Skeletal muscle tissue (tissue), 4 donors: Measurements from ENCODE around the gene PCNT. TPM values are rescaled to one million over a fixed set of nuclear protein-coding genes. Genes with fewer than 3 reads are reported as not detected.
A peak's percentile ranks its signal among the peaks of the same experiment; 100 is the strongest.
"Not testable (repeated sequence)": the region's sequence is repeated elsewhere in the genome, so short reads cannot be mapped to it uniquely, and the experiment has no call there.

Experiments
- H3K27ac ChIP-seq: one replicate; pipeline ENCODE4 v1.7.0; 2013; ENCODE audit warnings: mild to moderate bottlenecking, low read depth, low read length, inconsistent platforms
- H3K27me3 ChIP-seq, 3 donors: one replicate each; pipeline ENCODE4 v1.7.0; 2013; ENCODE audit warnings: low read length in 3 of 3; ENCODE audit not compliant: control insufficient read depth in 3 of 3, insufficient read depth in 3 of 3
- H3K36me3 ChIP-seq, 3 donors: one replicate each; pipeline ENCODE4 v1.7.0; 2013; ENCODE audit warnings: low read length in 3 of 3; ENCODE audit not compliant: control insufficient read depth in 3 of 3, insufficient read depth in 3 of 3
- H3K4me1 ChIP-seq, 3 donors: one replicate each; pipeline ENCODE4 v1.7.0; 2013; ENCODE audit warnings: low read length in 3 of 3, mild to moderate bottlenecking in 3 of 3; ENCODE audit not compliant: control insufficient read depth in 3 of 3, insufficient read depth in 3 of 3
- H3K4me3 ChIP-seq, 3 donors: one replicate each; pipeline ENCODE4 v1.7.0; 2013; ENCODE audit warnings: low read length in 3 of 3
- H3K9ac ChIP-seq, 3 donors: one replicate each; pipeline ENCODE4 v1.7.0; 2013; ENCODE audit warnings: low read length in 3 of 3, mild to moderate bottlenecking in 3 of 3, moderate library complexity in 2 of 3, low read depth in 1 of 3
- H3K9me3 ChIP-seq, 3 donors: one replicate each; pipeline ENCODE4 v1.7.0; 2013; ENCODE audit warnings: low read length in 3 of 3; ENCODE audit not compliant: control insufficient read depth in 3 of 3
- total RNA-seq: library from RNA; depleted of rRNA; stranded (reverse); fragments of >200 nt; gene quantifications from one replicate; pipeline ENCODE4 v1.2.3, GENCODE V29; 2014
- donor health status: Osteomylitis.

The PCNT gene
- total RNA-seq, 1 donor from 2014 or later = 42.8 TPM

- peaks cover 0 to 5% (median 0%) of the 10 kb centered on the region in 3 donors for H3K36me3 ChIP-seq
- H3K9ac ChIP-seq = peak overlapping the region; percentile 73 to 88 (median 81)
- H3K9me3 ChIP-seq = no peaks in the 10 kb centered on the region
- H3K4me3 ChIP-seq = peak overlapping the region; percentile 70 to 94 (median 90)
- peaks cover 47 to 53% (median 53%) of the 10 kb centered on the region in 3 donors for H3K4me1 ChIP-seq
- peak overlapping the region; percentile 81 for H3K27ac ChIP-seq
- no peaks in the 10 kb centered on the region for H3K27me3 ChIP-seq
Observed at GRCh38 chr21:46459024-46459355, 135.0 kb downstream of the PCNT start.

GRCh38 chr21:46459356-46460112, 135.6 kb downstream of the PCNT start:
- peak overlapping the region; percentile 85 to 88 (median 85) for H3K9ac ChIP-seq
- H3K27ac ChIP-seq = peak overlapping the region; percentile 81
- H3K4me1 ChIP-seq = peaks cover 42 to 49% (median 48%) of the 10 kb centered on the region in 3 donors
- no peaks in the 10 kb centered on the region for H3K9me3 ChIP-seq
- peak overlapping the region; percentile 64 to 94 (median 90) for H3K4me3 ChIP-seq
- H3K36me3 ChIP-seq = peaks cover 0 to 5% (median 2%) of the 10 kb centered on the region in 3 donors
- no peaks in the 10 kb centered on the region for H3K27me3 ChIP-seq

- Histone ChIP-seq H3K27me3 (no peaks in the 10 kb centered on the region), H3K4me3 (no peak overlapping the region), H3K4me1 (peaks cover 18 to 25% (median 24%) of the 10 kb centered on the region in 3 donors), H3K9ac (peak overlapping the region; percentile 23 to 40 (median 33)), H3K27ac (peak overlapping the region; percentile 3), H3K9me3 (no peaks in the 10 kb centered on the region), H3K36me3 (peaks cover 0 to 2% (median under 1%) of the 10 kb centered on the region in 3 donors)
Observed at GRCh38 chr21:46461909-46462308, 138.0 kb downstream of the PCNT start.

GRCh38 chr21:46465153-46465552, 141.2 kb downstream of the PCNT start:
- H3K27ac ChIP-seq, H3K36me3 ChIP-seq, H3K9me3 ChIP-seq, H3K4me3 ChIP-seq, H3K27me3 ChIP-seq, H3K9ac ChIP-seq, H3K4me1 ChIP-seq: not testable (repeated sequence)

GRCh38 chr21:46465651-46466050, 141.7 kb downstream of the PCNT start:
- Histone ChIP-seq H3K4me1 (peaks cover 4 to 6% (median 5%) of the 10 kb centered on the region in 3 donors), H3K9me3 (no peaks in the 10 kb centered on the region), H3K9ac (no peak overlapping the region), H3K4me3 (no peak overlapping the region), H3K27me3 (no peaks in the 10 kb centered on the region), H3K36me3 (peaks cover 0 to 8% (median 2%) of the 10 kb centered on the region in 3 donors), H3K27ac (no peak overlapping the region)

GRCh38 chr21:46468108-46468774, 144.3 kb downstream of the PCNT start:
- no peak overlapping the region for H3K4me3 ChIP-seq
- H3K27ac ChIP-seq = no peak overlapping the region
- peaks cover 0 to 8% (median 2%) of the 10 kb centered on the region in 3 donors for H3K36me3 ChIP-seq
- no peaks in the 10 kb centered on the region for H3K9me3 ChIP-seq
- peaks cover 4 to 10% (median 8%) of the 10 kb centered on the region in 3 donors for H3K4me1 ChIP-seq
- H3K9ac ChIP-seq = no peak overlapping the region
- H3K27me3 ChIP-seq = no peaks in the 10 kb centered on the region

GRCh38 chr21:46469275-46469674, 145.3 kb downstream of the PCNT start:
- Histone ChIP-seq H3K27ac (no peak overlapping the region), H3K36me3 (peaks cover 0 to 8% (median 2%) of the 10 kb centered on the region in 3 donors), H3K4me3 (no peak overlapping the region), H3K27me3 (no peaks in the 10 kb centered on the region), H3K4me1 (peaks cover 4 to 10% (median 8%) of the 10 kb centered on the region in 3 donors), H3K9ac (no peak overlapping the region), H3K9me3 (no peaks in the 10 kb centered on the region)

GRCh38 chr21:46471514-46471913, 147.6 kb downstream of the PCNT start:
- no peaks in the 10 kb centered on the region for H3K9me3 ChIP-seq
- no peak overlapping the region for H3K27ac ChIP-seq
- no peaks in the 10 kb centered on the region for H3K27me3 ChIP-seq
- H3K36me3 ChIP-seq = peaks cover 0 to 8% (median 0%) of the 10 kb centered on the region in 3 donors
- H3K9ac ChIP-seq = no peak overlapping the region
- H3K4me3 ChIP-seq = no peak overlapping the region
- peaks cover 4 to 10% (median 8%) of the 10 kb centered on the region in 3 donors for H3K4me1 ChIP-seq

- Histone ChIP-seq H3K9me3 (no peaks in the 10 kb centered on the region), H3K4me3 (no peak overlapping the region), H3K9ac (no peak overlapping the region), H3K27me3 (no peaks in the 10 kb centered on the region), H3K36me3 (peaks cover 0 to 8% (median 0%) of the 10 kb centered on the region in 3 donors), H3K27ac (no peak overlapping the region), H3K4me1 (peaks cover 4 to 10% (median 8%) of the 10 kb centered on the region in 3 donors)
Observed at GRCh38 chr21:46472246-46472645, 148.3 kb downstream of the PCNT start.

- Histone ChIP-seq H3K9ac (no peak overlapping the region), H3K27me3 (no peaks in the 10 kb centered on the region), H3K4me1 (peaks cover 7 to 18% (median 14%) of the 10 kb centered on the region in 3 donors), H3K4me3 (no peak overlapping the region), H3K27ac (no peak overlapping the region), H3K36me3 (peaks cover 0 to 3% (median 0%) of the 10 kb centered on the region in 3 donors), H3K9me3 (no peaks in the 10 kb centered on the region)
Observed at GRCh38 chr21:46474382-46474781, 150.4 kb downstream of the PCNT start.
